ENCODE results near the gene ARID5A. TPM values are rescaled to one million over a fixed set of nuclear protein-coding genes. Genes with fewer than 3 reads are reported as not detected.

ARID5A gene
- total RNA-seq, 4 donors from 2014 or later = 2.8 to 25.9 (median 5.7) TPM

GRCh38 chr2:96531872-96532505 lies 4.6 kb upstream of the ARID5A start:
- H3K4me3 ChIP-seq = peak overlapping the region in 3 of 4 donors; percentile 24 to 61 (median 33)
- peaks cover 0 to 77% (median 0%) of the 10 kb centered on the region in 4 donors for H3K27me3 ChIP-seq
- no peaks in the 10 kb centered on the region for H3K36me3 ChIP-seq
- intact Hi-C loops (cut with DNase I) = loop anchor here (10.0 kb wide), 1 partner anchor 233 kb away; the partner anchor contains the start of gene CNNM4
- DNase-seq = peak; percentile 66
- H3K27ac ChIP-seq = peak overlapping the region; percentile 70 to 96 (median 92)
- no peaks in the 10 kb centered on the region for H3K9me3 ChIP-seq
- peaks cover 56 to 98% (median 84%) of the 10 kb centered on the region in 3 donors for H3K4me1 ChIP-seq
- WGBS, 2 donors = 5 to 7% methylated on average over 12 to 20 of the region's 23 CpGs
- peak in 3 of 4 donors; percentile 15 to 72 (median 36) for TF ChIP-seq POLR2A (IDR thresholded peaks at IDR 0.05)
- TF ChIP-seq CTCF (IDR thresholded peaks at IDR 0.05) = no peak

GRCh38 chr2:96532641-96533291 lies 3.8 kb upstream of the ARID5A start:
- Histone ChIP-seq H3K36me3 (no peaks in the 10 kb centered on the region), H3K27ac (peak overlapping the region; percentile 70 to 96 (median 92)), H3K4me3 (no peak overlapping the region), H3K27me3 (peaks cover 0 to 77% (median 0%) of the 10 kb centered on the region in 4 donors), H3K9me3 (no peaks in the 10 kb centered on the region), H3K4me1 (peaks cover 48 to 98% (median 80%) of the 10 kb centered on the region in 3 donors)
- no peak for DNase-seq
- TF ChIP-seq POLR2A (IDR thresholded peaks at IDR 0.05) (no peak), CTCF (IDR thresholded peaks at IDR 0.05) (no peak)
- 71 to 79% methylated on average over 4 to 7 of the region's 7 CpGs for WGBS, 2 donors
- intact Hi-C loops (cut with DNase I) = loop anchor here (10.0 kb wide), 1 partner anchor 232 kb away; the partner anchor contains the start of gene CNNM4

DNA sequence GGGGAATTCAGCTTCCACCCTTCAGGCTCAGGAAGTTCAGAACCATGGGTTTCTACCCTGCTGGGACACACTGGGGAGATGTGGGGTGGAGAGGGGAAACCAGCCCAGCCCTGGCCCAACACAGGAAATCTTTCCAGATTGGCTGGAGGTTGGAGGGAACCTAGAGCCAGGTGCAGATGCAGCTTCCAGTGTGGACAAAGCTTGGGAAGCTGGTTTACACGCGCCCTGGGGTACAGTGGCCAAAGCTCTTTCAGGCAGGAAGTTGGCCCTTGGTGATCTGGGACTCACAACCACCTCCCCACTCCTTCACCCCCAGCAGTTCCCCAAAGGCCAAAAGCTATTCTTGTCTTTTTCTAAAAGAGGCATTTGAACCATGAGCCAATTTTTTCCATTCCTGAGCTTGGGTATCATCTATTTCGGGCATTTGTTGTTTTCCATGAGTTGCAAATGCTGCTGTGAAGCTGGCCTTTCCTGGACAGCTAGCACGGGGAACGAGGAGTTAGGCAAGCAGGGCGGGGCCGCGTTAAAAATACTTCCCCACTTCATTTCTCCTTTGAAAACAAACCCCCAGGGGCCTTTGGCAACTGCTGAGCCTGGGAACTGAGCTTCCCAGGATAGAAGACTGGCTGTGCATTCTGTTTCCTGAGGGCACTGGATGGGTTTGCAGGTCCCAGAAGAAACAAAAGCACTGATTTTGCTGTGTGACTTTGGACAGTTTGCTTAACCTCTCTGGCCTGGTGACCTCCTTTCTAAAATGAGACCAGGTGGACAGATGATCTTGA lies 3.1 kb upstream of the ARID5A start:
- H3K4me1 ChIP-seq = peaks cover 47 to 98% (median 74%) of the 10 kb centered on the region in 3 donors
- H3K27me3 ChIP-seq = peaks cover 0 to 77% (median 0%) of the 10 kb centered on the region in 4 donors
- peak overlapping the region; percentile 70 to 96 (median 92) for H3K27ac ChIP-seq
- intact Hi-C loops (cut with DNase I) = loop anchor here (10.0 kb wide), 1 partner anchor 231 kb away; the partner anchor contains the start of gene CNNM4
- DNase-seq = no peak
- H3K36me3 ChIP-seq = no peaks in the 10 kb centered on the region
- H3K9me3 ChIP-seq = no peaks in the 10 kb centered on the region
- 9 to 19% methylated on average over 6 to 8 of the region's 8 CpGs for WGBS, 2 donors
- TF ChIP-seq CTCF (IDR thresholded peaks at IDR 0.05) (no peak), POLR2A (IDR thresholded peaks at IDR 0.05) (no peak)
- peak overlapping the region in 1 of 4 donors; percentile 8 for H3K4me3 ChIP-seq

DNA sequence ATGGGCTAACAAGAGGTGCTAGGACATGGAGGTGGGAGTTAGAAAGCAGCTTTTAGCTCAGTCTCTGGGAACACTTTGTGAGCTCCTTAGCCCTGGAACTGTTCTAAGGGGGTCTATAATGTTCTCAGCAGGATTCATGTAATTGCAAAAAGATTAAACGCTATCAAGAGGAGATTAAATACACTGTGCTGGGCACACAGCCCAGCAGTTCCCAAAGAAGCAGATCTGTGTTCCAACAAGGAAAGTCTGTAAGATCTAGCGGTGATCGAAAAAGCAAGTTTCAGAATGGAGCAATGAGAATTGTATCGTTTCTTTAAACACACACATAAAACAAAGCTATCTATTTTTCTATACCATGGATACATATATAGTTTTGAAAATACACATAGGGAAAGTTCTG lies 2.4 kb upstream of the ARID5A start:
- Histone ChIP-seq H3K4me1 (peaks cover 47 to 98% (median 74%) of the 10 kb centered on the region in 3 donors), H3K27ac (peak overlapping the region; percentile 70 to 96 (median 92)), H3K4me3 (peak overlapping the region in 1 of 4 donors; percentile 8), H3K36me3 (no peaks in the 10 kb centered on the region), H3K27me3 (peaks cover 0 to 77% (median 0%) of the 10 kb centered on the region in 4 donors), H3K9me3 (no peaks in the 10 kb centered on the region)
- intact Hi-C loops (cut with DNase I) = loop anchor here (10.0 kb wide), 1 partner anchor 231 kb away; the partner anchor contains the start of gene CNNM4
- TF ChIP-seq POLR2A (IDR thresholded peaks at IDR 0.05) = no peak
- TF ChIP-seq CTCF (IDR thresholded peaks at IDR 0.05) = no peak
- no peak for DNase-seq
- whole genome bisulfite sequencing, 2 donors = 15 to 30% methylated on average over 4 of the region's 4 CpGs
